Measurements from ENCODE around the gene FRG2B.
"Not testable (repeated sequence)": the region's sequence is repeated elsewhere in the genome, so short reads cannot be mapped to it uniquely, and the experiment has no call there.

FRG2B gene

DNA sequence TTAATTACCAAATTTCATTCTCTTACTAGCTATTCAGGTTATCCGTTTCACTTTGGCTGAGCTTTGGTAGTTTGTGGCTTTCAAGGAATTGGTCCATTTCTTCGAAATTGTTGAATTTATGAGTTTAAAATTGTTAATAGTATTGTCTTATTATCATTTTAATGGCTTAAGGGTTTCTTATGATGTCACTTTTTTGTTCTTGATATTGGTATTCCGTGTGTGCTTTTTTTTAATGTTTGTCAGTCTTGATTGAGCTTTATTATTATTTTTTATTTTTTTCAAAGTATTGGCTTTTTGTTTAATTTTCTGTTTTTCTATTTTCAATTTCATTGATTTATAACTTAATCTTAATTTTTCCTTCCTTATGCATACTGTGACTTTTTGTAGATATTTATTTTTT is 25.9 kb downstream of the FRG2B start:
- in situ Hi-C loops (cut with MboI; ENCODE audit: low sequenced_read_pairs): no loop called here

DNA sequence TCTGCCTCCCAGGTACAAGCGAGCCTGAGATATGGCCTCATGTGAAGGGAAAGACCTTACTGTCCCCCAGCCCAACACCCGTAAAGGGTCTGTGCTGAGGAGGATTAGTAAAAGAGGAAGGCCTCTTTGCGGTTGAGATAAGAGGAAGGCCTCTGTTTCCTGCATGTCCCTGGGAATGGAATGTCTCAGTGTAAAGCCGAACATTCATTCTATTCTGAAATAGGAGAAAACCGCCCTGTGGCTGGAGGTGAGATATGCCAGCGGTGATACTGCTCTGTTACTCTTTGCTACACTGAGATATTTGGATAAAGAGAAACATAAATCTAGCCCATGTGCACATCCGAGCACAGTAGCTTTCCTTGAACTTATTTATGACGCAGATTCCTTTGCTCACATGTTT is 26.7 kb downstream of the FRG2B start:
- in situ Hi-C loops (cut with MboI; ENCODE audit: low sequenced_read_pairs): not testable (repeated sequence)

GRCh38 chr10:133592716-133593115 is 33.9 kb downstream of the FRG2B start:
- in situ Hi-C loops (cut with MboI; ENCODE audit: low sequenced_read_pairs): no loop called here

DNA sequence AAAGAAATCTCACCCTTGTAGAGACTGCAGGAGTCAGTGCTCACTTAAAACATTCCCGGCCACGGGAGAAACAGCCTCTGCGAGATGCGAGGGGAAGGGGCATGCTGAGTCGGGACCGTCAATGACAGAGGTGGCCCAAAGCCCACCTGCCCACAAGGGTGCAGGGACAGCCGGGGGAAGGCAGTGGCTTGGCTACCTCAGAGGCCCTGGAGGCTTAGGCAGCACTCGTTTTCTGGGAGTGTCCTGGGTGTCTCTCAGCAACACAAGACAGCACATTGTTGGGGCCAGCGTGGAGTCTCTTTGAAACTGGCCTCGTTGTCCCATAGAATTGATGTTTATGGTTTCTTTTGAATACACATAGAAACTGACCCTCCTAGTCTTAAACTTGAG is 35.6 kb downstream of the FRG2B start:
- in situ Hi-C loops (cut with MboI; ENCODE audit: low sequenced_read_pairs): no loop called here

- in situ Hi-C loops (cut with MboI; ENCODE audit: low sequenced_read_pairs): no loop called here
Observed at GRCh38 chr10:133590226-133590969, 36.2 kb downstream of the FRG2B start.

- in situ Hi-C loops (cut with MboI; ENCODE audit: low sequenced_read_pairs): loop anchor here (10.0 kb wide), 1 partner anchor 152 kb away; the partner anchor contains the start of gene SPRN
Observed at GRCh38 chr10:133577037-133577436, 49.6 kb downstream of the FRG2B start.
